ENCODE results near the gene ICE1.

ICE1 gene

GRCh38 chr5:5532306-5533076 is 110.0 kb downstream of the ICE1 start:
- H3K79me1 ChIP-seq (ENCODE audit: low read depth, low read length) = no peaks in the 10 kb centered on the region
- H4K91ac ChIP-seq (ENCODE audit: low read depth, low read length, poor library complexity) = no peak overlapping the region
- no peak overlapping the region for H2BK15ac ChIP-seq (ENCODE audit: low read length)
- no peak overlapping the region for H3K4me3 ChIP-seq (ENCODE audit: low read length in 2 of 2)
- peak overlapping the region; percentile 55 for H4K8ac ChIP-seq (ENCODE audit: low read depth, low read length)
- H3K4ac ChIP-seq (ENCODE audit: low read length) = no peak overlapping the region
- no peak overlapping the region for H3K14ac ChIP-seq (ENCODE audit: low read length)
- H3K18ac ChIP-seq (ENCODE audit: low read length) = no peak overlapping the region
- H3K27me3 ChIP-seq (ENCODE audit: control insufficient read depth in 3 of 3, insufficient read depth in 3 of 3, low read depth in 1 of 3, low read length in 3 of 3) = peaks cover 0 to 7% (median 0%) of the 10 kb centered on the region in 3 experiments
- no peak overlapping the region for H3K23ac ChIP-seq (ENCODE audit: low read depth, low read length, poor library complexity)
- no peaks in the 10 kb centered on the region for H3K36me3 ChIP-seq (replicated peaks in 1 of 2; ENCODE audit: control insufficient read depth in 2 of 2, insufficient read depth in 2 of 2, low read length in 2 of 2)
- no peaks in the 10 kb centered on the region for H3K9me3 ChIP-seq (replicated peaks in 1 of 2; ENCODE audit: control insufficient read depth in 2 of 2, insufficient read depth in 1 of 2, low read depth in 1 of 2, low read length in 2 of 2)
- H3K4me1 ChIP-seq (ENCODE audit: control insufficient read depth in 2 of 2, insufficient read depth in 1 of 2, low read depth in 1 of 2, low read length in 2 of 2) = peaks cover 0 to 5% of the 10 kb centered on the region in 2 donors
- peak overlapping the region; percentile 65 for H2BK12ac ChIP-seq (ENCODE audit: low read length)
- no peak overlapping the region for H3K4me2 ChIP-seq (ENCODE audit: insufficient read depth, low read length, poor library complexity, severe bottlenecking)
- no peak for DNase-seq (ENCODE audit: low spot score)
- no peak overlapping the region for H3K27ac ChIP-seq (replicated peaks; ENCODE audit: low read length)
- no peak overlapping the region for H2BK5ac ChIP-seq (ENCODE audit: low read length)
- H2AK5ac ChIP-seq (ENCODE audit: low read depth, low read length) = peak overlapping the region; percentile 72
- no CpG with 5 or more reads among the region's 13 CpGs for WGBS, 2 donors (ENCODE audit: extremely low coverage in 2 of 2, insufficient read length in 2 of 2, insufficient replicate concordance in 1 of 2)
- no peak overlapping the region for H2BK120ac ChIP-seq (ENCODE audit: low read depth, low read length)
- H2AFZ ChIP-seq (ENCODE audit: low read length) = no peak overlapping the region
- H3K9ac ChIP-seq (ENCODE audit: low read depth, low read length, poor library complexity) = no peak overlapping the region

- Histone ChIP-seq H2BK12ac (ENCODE audit: low read length) (peak overlapping the region; percentile 64), H3K9ac (ENCODE audit: low read depth, low read length, poor library complexity) (no peak overlapping the region), H3K4ac (ENCODE audit: low read length) (no peak overlapping the region), H3K23ac (ENCODE audit: low read depth, low read length, poor library complexity) (no peak overlapping the region), H3K36me3 (replicated peaks in 1 of 2; ENCODE audit: control insufficient read depth in 2 of 2, insufficient read depth in 2 of 2, low read length in 2 of 2) (no peaks in the 10 kb centered on the region), H3K4me1 (ENCODE audit: control insufficient read depth in 2 of 2, insufficient read depth in 1 of 2, low read depth in 1 of 2, low read length in 2 of 2) (peaks cover 0 to 5% of the 10 kb centered on the region in 2 donors), H3K27ac (replicated peaks; ENCODE audit: low read length) (no peak overlapping the region), H4K91ac (ENCODE audit: low read depth, low read length, poor library complexity) (no peak overlapping the region), H2AK5ac (ENCODE audit: low read depth, low read length) (no peak overlapping the region), H3K27me3 (ENCODE audit: control insufficient read depth in 3 of 3, insufficient read depth in 3 of 3, low read depth in 1 of 3, low read length in 3 of 3) (peaks cover 0 to 8% (median 0%) of the 10 kb centered on the region in 3 experiments), H3K18ac (ENCODE audit: low read length) (peak overlapping the region; percentile 35), H2AFZ (ENCODE audit: low read length) (no peak overlapping the region), H3K14ac (ENCODE audit: low read length) (no peak overlapping the region), H2BK15ac (ENCODE audit: low read length) (no peak overlapping the region), H2BK5ac (ENCODE audit: low read length) (no peak overlapping the region), H3K4me3 (ENCODE audit: low read length in 2 of 2) (no peak overlapping the region), H2BK120ac (ENCODE audit: low read depth, low read length) (no peak overlapping the region), H3K79me1 (ENCODE audit: low read depth, low read length) (no peaks in the 10 kb centered on the region), H3K4me2 (ENCODE audit: insufficient read depth, low read length, poor library complexity, severe bottlenecking) (no peak overlapping the region), H4K8ac (ENCODE audit: low read depth, low read length) (no peak overlapping the region), H3K9me3 (replicated peaks in 1 of 2; ENCODE audit: control insufficient read depth in 2 of 2, insufficient read depth in 1 of 2, low read depth in 1 of 2, low read length in 2 of 2) (no peaks in the 10 kb centered on the region)
- DNase-seq (ENCODE audit: low spot score) = no peak
- WGBS, 2 donors (ENCODE audit: extremely low coverage in 2 of 2, insufficient read length in 2 of 2, insufficient replicate concordance in 1 of 2) = no CpG with 5 or more reads among the region's 9 CpGs
These were observed 111.5 kb downstream of the ICE1 start for GRCh38 chr5:5533927-5534326.

- WGBS, 2 donors (ENCODE audit: extremely low coverage in 2 of 2, insufficient read length in 2 of 2, insufficient replicate concordance in 1 of 2) = no CpG with 5 or more reads among the region's 4 CpGs
- H3K4me2 ChIP-seq (ENCODE audit: insufficient read depth, low read length, poor library complexity, severe bottlenecking) = no peak overlapping the region
These were observed 111.9 kb downstream of the ICE1 start for GRCh38 chr5:5534333-5534732.

GRCh38 chr5:5536871-5537270 is 114.4 kb downstream of the ICE1 start:
- Histone ChIP-seq H3K4me1 (ENCODE audit: control insufficient read depth in 2 of 2, insufficient read depth in 1 of 2, low read depth in 1 of 2, low read length in 2 of 2) (peaks cover 0 to 5% of the 10 kb centered on the region in 2 donors), H3K4ac (ENCODE audit: low read length) (no peak overlapping the region), H3K27ac (replicated peaks; ENCODE audit: low read length) (no peak overlapping the region), H4K8ac (ENCODE audit: low read depth, low read length) (no peak overlapping the region), H3K18ac (ENCODE audit: low read length) (no peak overlapping the region), H2BK120ac (ENCODE audit: low read depth, low read length) (no peak overlapping the region), H2BK5ac (ENCODE audit: low read length) (no peak overlapping the region), H3K23ac (ENCODE audit: low read depth, low read length, poor library complexity) (no peak overlapping the region), H3K36me3 (replicated peaks in 1 of 2; ENCODE audit: control insufficient read depth in 2 of 2, insufficient read depth in 2 of 2, low read length in 2 of 2) (no peaks in the 10 kb centered on the region), H3K79me1 (ENCODE audit: low read depth, low read length) (no peaks in the 10 kb centered on the region), H2BK12ac (ENCODE audit: low read length) (no peak overlapping the region), H3K9me3 (replicated peaks in 1 of 2; ENCODE audit: control insufficient read depth in 2 of 2, insufficient read depth in 1 of 2, low read depth in 1 of 2, low read length in 2 of 2) (no peaks in the 10 kb centered on the region), H4K91ac (ENCODE audit: low read depth, low read length, poor library complexity) (no peak overlapping the region), H3K4me2 (ENCODE audit: insufficient read depth, low read length, poor library complexity, severe bottlenecking) (no peak overlapping the region), H3K9ac (ENCODE audit: low read depth, low read length, poor library complexity) (no peak overlapping the region), H2AFZ (ENCODE audit: low read length) (no peak overlapping the region), H2BK15ac (ENCODE audit: low read length) (no peak overlapping the region), H2AK5ac (ENCODE audit: low read depth, low read length) (no peak overlapping the region), H3K27me3 (ENCODE audit: control insufficient read depth in 3 of 3, insufficient read depth in 3 of 3, low read depth in 1 of 3, low read length in 3 of 3) (peaks cover 0 to 8% (median 0%) of the 10 kb centered on the region in 3 experiments), H3K4me3 (ENCODE audit: low read length in 2 of 2) (no peak overlapping the region), H3K14ac (ENCODE audit: low read length) (no peak overlapping the region)
- no peak for DNase-seq (ENCODE audit: low spot score)
- WGBS, 2 donors (ENCODE audit: extremely low coverage in 2 of 2, insufficient read length in 2 of 2, insufficient replicate concordance in 1 of 2) = no CpG with 5 or more reads among the region's 4 CpGs

More at GRCh38 chr5:5534333-5534732, 111.9 kb downstream of the ICE1 start:
- no peak overlapping the region for H4K8ac ChIP-seq (ENCODE audit: low read depth, low read length)
- peak overlapping the region; percentile 64 for H2BK12ac ChIP-seq (ENCODE audit: low read length)
- no peak overlapping the region for H3K4me3 ChIP-seq (ENCODE audit: low read length in 2 of 2)
- H3K18ac ChIP-seq (ENCODE audit: low read length) = peak overlapping the region; percentile 35
- H3K79me1 ChIP-seq (ENCODE audit: low read depth, low read length) = no peaks in the 10 kb centered on the region
- DNase-seq (ENCODE audit: low spot score) = no peak
- H3K9me3 ChIP-seq (replicated peaks in 1 of 2; ENCODE audit: control insufficient read depth in 2 of 2, insufficient read depth in 1 of 2, low read depth in 1 of 2, low read length in 2 of 2) = no peaks in the 10 kb centered on the region
- no peak overlapping the region for H2BK15ac ChIP-seq (ENCODE audit: low read length)
- H2BK120ac ChIP-seq (ENCODE audit: low read depth, low read length) = no peak overlapping the region
- peaks cover 0 to 8% (median 0%) of the 10 kb centered on the region in 3 experiments for H3K27me3 ChIP-seq (ENCODE audit: control insufficient read depth in 3 of 3, insufficient read depth in 3 of 3, low read depth in 1 of 3, low read length in 3 of 3)
- H3K27ac ChIP-seq (replicated peaks; ENCODE audit: low read length) = no peak overlapping the region
- no peak overlapping the region for H3K9ac ChIP-seq (ENCODE audit: low read depth, low read length, poor library complexity)
- no peak overlapping the region for H2AK5ac ChIP-seq (ENCODE audit: low read depth, low read length)
- no peak overlapping the region for H3K14ac ChIP-seq (ENCODE audit: low read length)
- peaks cover 0 to 5% of the 10 kb centered on the region in 2 donors for H3K4me1 ChIP-seq (ENCODE audit: control insufficient read depth in 2 of 2, insufficient read depth in 1 of 2, low read depth in 1 of 2, low read length in 2 of 2)
- H4K91ac ChIP-seq (ENCODE audit: low read depth, low read length, poor library complexity) = no peak overlapping the region
- no peak overlapping the region for H2AFZ ChIP-seq (ENCODE audit: low read length)
- H3K36me3 ChIP-seq (replicated peaks in 1 of 2; ENCODE audit: control insufficient read depth in 2 of 2, insufficient read depth in 2 of 2, low read length in 2 of 2) = no peaks in the 10 kb centered on the region
- no peak overlapping the region for H2BK5ac ChIP-seq (ENCODE audit: low read length)
- no peak overlapping the region for H3K23ac ChIP-seq (ENCODE audit: low read depth, low read length, poor library complexity)
- H3K4ac ChIP-seq (ENCODE audit: low read length) = no peak overlapping the region

Data from neuronal stem cell (in vitro differentiated cells).